ENCODE data around the gene S100A10.

The S100A10 gene

GRCh38 chr1:151982300-151983005 lies 11.2 kb downstream of the S100A10 start:
- Histone ChIP-seq H3K9me3 (ENCODE audit: insufficient read depth, low read length) (no peaks in the 10 kb centered on the region), H3K36me3 (ENCODE audit: low read length) (no peaks in the 10 kb centered on the region), H3K27me3 (ENCODE audit: low read length) (no peaks in the 10 kb centered on the region), H3K27ac (ENCODE audit: low read depth, low read length) (no peak overlapping the region), H4K20me1 (ENCODE audit: low read depth, low read length) (no peaks in the 10 kb centered on the region), H3K4me3 (ENCODE audit: insufficient read depth, low read length, poor library complexity, severe bottlenecking) (no peak overlapping the region), H3K9me2 (replicated peaks; ENCODE audit: insufficient read depth, low read length) (no peaks in the 10 kb centered on the region), H3F3A (ENCODE audit: insufficient read depth) (no peaks in the 10 kb centered on the region), H3K9ac (ENCODE audit: low read length) (no peak overlapping the region), H2AFZ (ENCODE audit: low read depth, low read length, severe bottlenecking) (no peak overlapping the region), H3K4me2 (ENCODE audit: low read depth, low read length, poor library complexity, severe bottlenecking) (no peak overlapping the region), H3K79me2 (ENCODE audit: insufficient read depth, low read length) (no peaks in the 10 kb centered on the region)
- TF ChIP-seq CTCF (IDR thresholded peaks at IDR 0.05; ENCODE audit: insufficient read depth, low read length, poor library complexity, severe bottlenecking), result no peak
- no peak for TF ChIP-seq EZH2phosphoT487 (conservative IDR thresholded peaks at IDR 0.05; ENCODE audit: low read length)

DNA sequence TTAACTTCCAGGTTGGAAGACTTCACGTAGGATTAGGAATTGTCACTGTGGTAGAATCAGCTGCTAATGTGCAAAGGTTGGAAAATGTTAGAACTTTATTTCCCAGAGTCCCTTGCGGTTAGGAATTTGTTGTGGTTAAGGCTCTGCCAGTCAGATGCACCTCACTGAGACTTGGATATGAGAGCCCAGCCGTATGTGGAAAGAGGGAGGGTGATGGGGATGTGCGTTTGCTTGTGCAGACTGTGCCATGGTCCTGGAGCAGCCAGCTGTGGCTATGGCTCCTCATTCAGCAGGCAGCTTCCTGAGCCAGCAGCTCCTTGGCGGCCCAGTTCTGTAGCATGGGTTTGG lies 12.5 kb downstream of the S100A10 start:
- Histone ChIP-seq H3F3A (ENCODE audit: insufficient read depth) (no peaks in the 10 kb centered on the region), H3K79me2 (ENCODE audit: insufficient read depth, low read length) (no peaks in the 10 kb centered on the region), H2AFZ (ENCODE audit: low read depth, low read length, severe bottlenecking) (no peak overlapping the region), H3K4me3 (ENCODE audit: insufficient read depth, low read length, poor library complexity, severe bottlenecking) (no peak overlapping the region), H3K4me2 (ENCODE audit: low read depth, low read length, poor library complexity, severe bottlenecking) (no peak overlapping the region), H3K9me2 (replicated peaks; ENCODE audit: insufficient read depth, low read length) (no peaks in the 10 kb centered on the region), H3K9ac (ENCODE audit: low read length) (no peak overlapping the region), H3K27ac (ENCODE audit: low read depth, low read length) (no peak overlapping the region), H4K20me1 (ENCODE audit: low read depth, low read length) (no peaks in the 10 kb centered on the region), H3K27me3 (ENCODE audit: low read length) (no peaks in the 10 kb centered on the region), H3K36me3 (ENCODE audit: low read length) (no peaks in the 10 kb centered on the region), H3K9me3 (ENCODE audit: insufficient read depth, low read length) (no peaks in the 10 kb centered on the region)
- no peak for TF ChIP-seq CTCF (IDR thresholded peaks at IDR 0.05; ENCODE audit: insufficient read depth, low read length, poor library complexity, severe bottlenecking)
- no peak for TF ChIP-seq EZH2phosphoT487 (conservative IDR thresholded peaks at IDR 0.05; ENCODE audit: low read length)

- H3K79me2 ChIP-seq (ENCODE audit: insufficient read depth, low read length), result no peaks in the 10 kb centered on the region
- no peak overlapping the region for H2AFZ ChIP-seq (ENCODE audit: low read depth, low read length, severe bottlenecking)
- no peaks in the 10 kb centered on the region for H3F3A ChIP-seq (ENCODE audit: insufficient read depth)
- H3K4me2 ChIP-seq (ENCODE audit: low read depth, low read length, poor library complexity, severe bottlenecking), result no peak overlapping the region
- no peak overlapping the region for H3K4me3 ChIP-seq (ENCODE audit: insufficient read depth, low read length, poor library complexity, severe bottlenecking)
- H3K36me3 ChIP-seq (ENCODE audit: low read length), result no peaks in the 10 kb centered on the region
- H3K27me3 ChIP-seq (ENCODE audit: low read length), result no peaks in the 10 kb centered on the region
- no peaks in the 10 kb centered on the region for H3K9me3 ChIP-seq (ENCODE audit: insufficient read depth, low read length)
- H3K9me2 ChIP-seq (replicated peaks; ENCODE audit: insufficient read depth, low read length), result no peaks in the 10 kb centered on the region
- no peak overlapping the region for H3K27ac ChIP-seq (ENCODE audit: low read depth, low read length)
- H3K9ac ChIP-seq (ENCODE audit: low read length), result no peak overlapping the region
- TF ChIP-seq CTCF (IDR thresholded peaks at IDR 0.05; ENCODE audit: insufficient read depth, low read length, poor library complexity, severe bottlenecking) (no peak), EZH2phosphoT487 (conservative IDR thresholded peaks at IDR 0.05; ENCODE audit: low read length) (no peak)
- H4K20me1 ChIP-seq (ENCODE audit: low read depth, low read length), result no peaks in the 10 kb centered on the region
Measured at GRCh38 chr1:151980287-151981177, 13.1 kb downstream of the S100A10 start.
